GM12872 (cell line): Measurements from ENCODE around the gene DNAJC6.

Source experiments
- TF ChIP-seq, protein P1 (sequence below): IDR thresholded peaks from 3 replicates; pipeline ENCODE4 v1.5.1; 2011; ENCODE audit warnings: low read depth, mild to moderate bottlenecking, low read length, moderate library complexity; ENCODE audit not compliant: insufficient read depth

The DNAJC6 gene

GRCh38 chr1:65341381-65341780 is 32.0 kb downstream of the DNAJC6 start:
- TF ChIP-seq, protein P1, sequence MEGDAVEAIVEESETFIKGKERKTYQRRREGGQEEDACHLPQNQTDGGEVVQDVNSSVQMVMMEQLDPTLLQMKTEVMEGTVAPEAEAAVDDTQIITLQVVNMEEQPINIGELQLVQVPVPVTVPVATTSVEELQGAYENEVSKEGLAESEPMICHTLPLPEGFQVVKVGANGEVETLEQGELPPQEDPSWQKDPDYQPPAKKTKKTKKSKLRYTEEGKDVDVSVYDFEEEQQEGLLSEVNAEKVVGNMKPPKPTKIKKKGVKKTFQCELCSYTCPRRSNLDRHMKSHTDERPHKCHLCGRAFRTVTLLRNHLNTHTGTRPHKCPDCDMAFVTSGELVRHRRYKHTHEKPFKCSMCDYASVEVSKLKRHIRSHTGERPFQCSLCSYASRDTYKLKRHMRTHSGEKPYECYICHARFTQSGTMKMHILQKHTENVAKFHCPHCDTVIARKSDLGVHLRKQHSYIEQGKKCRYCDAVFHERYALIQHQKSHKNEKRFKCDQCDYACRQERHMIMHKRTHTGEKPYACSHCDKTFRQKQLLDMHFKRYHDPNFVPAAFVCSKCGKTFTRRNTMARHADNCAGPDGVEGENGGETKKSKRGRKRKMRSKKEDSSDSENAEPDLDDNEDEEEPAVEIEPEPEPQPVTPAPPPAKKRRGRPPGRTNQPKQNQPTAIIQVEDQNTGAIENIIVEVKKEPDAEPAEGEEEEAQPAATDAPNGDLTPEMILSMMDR, result no peak

GRCh38 chr1:65343286-65343685 is 33.9 kb downstream of the DNAJC6 start:
- TF ChIP-seq, protein P1, result no peak

GRCh38 chr1:65344171-65344814 is 35.0 kb downstream of the DNAJC6 start:
- TF ChIP-seq, protein P1, result no peak

GRCh38 chr1:65346190-65346589 is 36.8 kb downstream of the DNAJC6 start:
- TF ChIP-seq, protein P1, result no peak

DNA sequence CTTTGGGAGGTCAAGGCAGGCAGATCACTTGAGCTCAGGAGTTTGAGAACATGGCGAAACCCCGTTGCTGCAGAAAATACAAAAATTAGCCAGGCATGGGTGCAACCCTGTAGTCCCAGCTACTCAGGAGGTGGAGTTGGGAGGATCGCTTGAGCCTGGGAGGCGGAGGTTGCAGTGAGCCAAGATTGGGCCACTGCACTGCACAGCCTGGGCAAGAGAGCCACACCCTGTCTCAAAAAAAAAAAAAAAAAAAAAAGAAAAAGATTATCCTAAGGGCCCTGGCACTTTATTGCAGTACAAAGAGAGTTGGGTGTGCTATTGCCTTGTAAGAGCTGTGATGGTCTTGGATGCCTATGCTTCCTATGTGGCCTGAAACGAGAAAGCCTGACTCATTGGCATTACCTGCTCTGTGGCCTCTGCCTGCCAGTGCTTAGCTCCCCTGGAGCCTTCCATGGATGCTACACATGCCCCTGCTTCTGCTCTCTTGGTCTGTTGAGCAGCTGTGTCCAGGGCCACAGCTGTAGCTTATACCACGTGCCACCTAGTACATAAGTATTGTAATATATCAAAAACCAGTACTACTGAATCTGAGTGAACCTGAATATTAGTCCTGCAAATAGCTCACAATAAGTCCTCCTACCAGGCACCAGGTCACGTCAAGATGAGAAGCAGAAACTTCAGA is 45.8 kb downstream of the DNAJC6 start:
- TF ChIP-seq, protein P1, result no peak

DNA sequence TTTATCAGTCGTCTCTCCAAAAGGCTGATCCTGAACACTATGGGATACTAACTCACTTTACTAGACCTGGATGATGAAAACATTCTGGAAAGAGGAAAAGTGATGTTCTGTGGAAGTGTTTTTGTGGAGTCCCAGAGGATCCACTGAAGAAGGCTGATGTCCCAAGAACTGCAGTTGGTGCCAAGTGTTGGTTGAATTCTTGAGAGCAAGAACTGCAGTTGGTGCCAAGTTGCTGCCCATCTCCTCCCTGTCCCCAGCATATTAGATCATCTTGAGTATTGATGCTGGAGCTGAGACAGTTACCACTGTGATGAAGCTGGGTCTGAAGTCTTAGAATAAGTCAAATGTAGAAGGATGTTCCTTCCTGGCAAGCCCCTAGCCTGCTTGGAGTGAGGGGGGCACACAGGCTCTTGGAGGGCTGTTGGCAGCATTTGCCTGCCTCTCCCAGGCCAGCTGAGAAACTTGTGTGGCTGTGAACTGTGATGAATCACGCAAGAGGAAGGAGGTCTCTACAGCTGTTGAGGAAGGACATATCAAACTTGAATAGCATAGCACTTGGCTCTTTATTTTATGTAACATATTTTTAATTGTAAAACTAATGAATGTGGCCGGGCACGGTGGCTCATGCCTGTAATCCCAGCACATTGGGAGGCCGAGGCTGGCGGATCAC is 48.1 kb downstream of the DNAJC6 start:
- TF ChIP-seq, protein P1, result no peak

DNA sequence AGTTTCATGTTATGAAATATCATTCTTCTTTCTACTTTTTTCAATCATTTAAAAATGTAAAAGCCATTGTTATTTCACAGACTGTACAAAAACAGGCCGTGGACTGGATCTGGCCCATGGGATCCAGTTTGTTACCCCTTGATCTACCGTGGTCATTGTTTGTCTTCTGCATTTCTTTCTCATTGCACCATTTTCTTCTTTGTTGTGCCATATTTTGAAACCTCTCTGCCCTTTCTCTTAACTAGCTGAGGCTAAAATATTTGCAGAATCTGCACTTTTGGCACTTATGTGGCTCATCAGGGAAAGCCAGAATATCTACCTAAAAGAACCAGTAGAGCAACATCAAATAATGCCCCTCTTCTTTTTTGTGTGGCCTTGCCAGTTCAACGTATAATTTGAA is 50.5 kb downstream of the DNAJC6 start:
- TF ChIP-seq, protein P1, result no peak
